Measurements from ENCODE around the gene KLHL28.
"Not testable (repeated sequence)": the region's sequence is repeated elsewhere in the genome, so short reads cannot be mapped to it uniquely, and the experiment has no call there.

The KLHL28 gene

DNA sequence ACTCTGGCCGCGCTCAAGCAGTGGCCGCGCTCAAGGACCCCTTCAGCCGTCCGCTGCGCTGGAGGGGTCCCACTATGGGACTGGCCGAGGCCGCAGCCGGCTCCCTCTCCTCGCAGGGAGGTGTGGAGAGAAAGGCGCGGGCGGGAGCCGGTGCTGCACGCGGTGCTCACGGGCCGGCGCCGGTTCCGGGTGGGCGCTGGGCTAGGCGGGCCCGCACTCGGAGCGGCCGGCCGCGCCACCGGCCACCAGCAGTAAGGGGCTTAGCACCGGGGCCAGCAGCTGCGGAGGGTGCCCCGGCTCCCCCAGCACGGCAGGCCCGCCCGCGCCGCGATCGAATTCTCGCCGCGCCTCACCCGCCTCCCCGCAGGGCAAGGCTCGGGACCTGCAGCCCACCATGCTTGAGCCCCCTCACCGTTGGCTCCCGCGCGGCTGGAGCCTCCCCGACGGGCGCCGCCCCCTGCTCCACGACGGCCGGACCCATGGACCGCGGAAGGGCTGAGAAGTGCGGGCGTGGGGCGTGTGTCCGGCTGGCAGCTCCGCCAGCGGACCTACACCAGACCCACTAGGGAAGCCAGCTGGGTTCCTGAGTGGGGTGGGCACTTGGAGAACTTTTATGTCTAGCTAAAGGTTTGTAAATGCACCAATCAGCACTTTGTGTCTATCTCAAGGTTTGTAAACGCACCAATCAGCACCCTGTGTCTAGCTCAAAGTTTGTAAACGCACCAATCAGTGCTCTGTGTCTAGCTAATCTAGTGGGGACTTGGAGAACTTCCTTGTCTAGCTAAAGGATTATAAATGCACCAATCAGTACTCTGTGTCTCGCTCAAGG is 49.5 kb downstream of the KLHL28 start:
- H3K4me3 ChIP-seq (ENCODE audit: low read length) = no peak overlapping the region

DNA sequence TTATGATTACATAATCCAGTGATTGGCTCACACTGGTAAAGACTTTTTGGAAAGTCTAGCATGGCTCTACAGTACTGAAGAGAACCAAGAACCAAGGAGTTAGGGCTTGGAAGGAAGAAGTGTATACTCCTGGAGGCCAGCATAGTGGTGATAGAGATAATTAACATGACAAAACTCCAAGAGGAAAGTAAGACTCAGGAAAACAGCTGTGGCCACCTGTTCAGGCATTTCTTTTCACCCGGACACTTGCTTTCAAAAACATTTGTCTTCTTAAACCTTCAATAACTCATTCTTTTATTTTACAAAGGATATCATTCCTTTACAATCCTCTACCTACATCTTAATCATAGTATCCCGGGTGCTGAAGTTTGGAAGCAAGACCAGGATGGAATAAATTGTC is 50.9 kb downstream of the KLHL28 start:
- no peak for DNase-seq (ENCODE audit: low read depth, low spot score)
- no peak overlapping the region for H3K4me3 ChIP-seq (ENCODE audit: low read length)

More for the DNA sequence above, 49.5 kb downstream of the KLHL28 start:
- no peak for DNase-seq (ENCODE audit: low read depth, low spot score)

GRCh38 chr14:44901696-44902095 is 60.1 kb downstream of the KLHL28 start:
- DNase-seq (ENCODE audit: low read depth, low spot score) = no peak
- H3K4me3 ChIP-seq (ENCODE audit: low read length) = no peak overlapping the region

- no peak overlapping the region for H3K4me3 ChIP-seq (ENCODE audit: low read length)
- DNase-seq (ENCODE audit: low read depth, low spot score) = no peak
Measured at GRCh38 chr14:44898551-44898950, 63.2 kb downstream of the KLHL28 start.

- peak overlapping the region; percentile 63 for H3K4me3 ChIP-seq (ENCODE audit: low read length)
- no peak for DNase-seq (ENCODE audit: low read depth, low spot score)
Measured at GRCh38 chr14:44897845-44898151, 63.9 kb downstream of the KLHL28 start.

DNA sequence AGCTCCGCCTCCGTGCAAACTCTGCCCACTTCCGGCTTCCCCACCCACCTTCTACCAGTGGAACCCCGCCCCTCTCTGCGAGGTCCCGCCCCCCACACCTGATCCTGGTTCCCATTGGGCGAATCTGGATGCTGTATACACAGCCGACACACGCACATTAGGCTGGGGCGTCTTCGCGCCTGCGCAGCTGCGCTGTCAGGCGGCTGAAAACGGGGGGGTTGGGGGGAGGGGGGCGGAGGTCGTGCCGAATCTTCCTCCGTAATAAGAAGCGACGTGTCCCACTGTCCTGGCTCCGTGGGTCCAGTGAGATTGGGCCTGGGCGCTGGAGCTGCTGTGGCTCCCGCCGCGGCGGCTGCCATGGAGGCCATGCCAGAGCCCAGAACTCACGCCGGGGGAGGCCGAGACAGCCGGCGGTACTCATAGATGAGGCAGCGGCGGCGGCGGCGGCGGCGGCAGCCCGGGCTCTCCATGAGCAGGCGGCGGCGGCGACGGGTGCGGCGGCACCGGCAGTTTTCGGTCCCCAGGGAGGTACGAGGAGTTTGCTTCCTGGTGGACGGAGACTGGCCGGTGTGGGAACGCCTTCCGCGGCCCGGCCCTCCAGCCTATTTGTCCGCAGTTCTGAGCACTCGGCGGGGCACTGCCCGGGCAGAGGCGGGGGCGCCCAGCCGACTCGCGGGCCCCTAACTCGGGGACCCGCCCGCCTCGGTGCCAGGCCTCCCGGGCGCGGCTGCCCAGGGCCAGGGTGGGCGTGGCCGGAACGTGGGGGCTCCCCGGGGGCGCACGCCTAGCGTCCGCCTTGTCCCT is 64.5 kb downstream of the KLHL28 start:
- peak overlapping the region; percentile 63 for H3K4me3 ChIP-seq (ENCODE audit: low read length)
- DNase-seq (ENCODE audit: low read depth, low spot score) = peak; percentile 93

DNA sequence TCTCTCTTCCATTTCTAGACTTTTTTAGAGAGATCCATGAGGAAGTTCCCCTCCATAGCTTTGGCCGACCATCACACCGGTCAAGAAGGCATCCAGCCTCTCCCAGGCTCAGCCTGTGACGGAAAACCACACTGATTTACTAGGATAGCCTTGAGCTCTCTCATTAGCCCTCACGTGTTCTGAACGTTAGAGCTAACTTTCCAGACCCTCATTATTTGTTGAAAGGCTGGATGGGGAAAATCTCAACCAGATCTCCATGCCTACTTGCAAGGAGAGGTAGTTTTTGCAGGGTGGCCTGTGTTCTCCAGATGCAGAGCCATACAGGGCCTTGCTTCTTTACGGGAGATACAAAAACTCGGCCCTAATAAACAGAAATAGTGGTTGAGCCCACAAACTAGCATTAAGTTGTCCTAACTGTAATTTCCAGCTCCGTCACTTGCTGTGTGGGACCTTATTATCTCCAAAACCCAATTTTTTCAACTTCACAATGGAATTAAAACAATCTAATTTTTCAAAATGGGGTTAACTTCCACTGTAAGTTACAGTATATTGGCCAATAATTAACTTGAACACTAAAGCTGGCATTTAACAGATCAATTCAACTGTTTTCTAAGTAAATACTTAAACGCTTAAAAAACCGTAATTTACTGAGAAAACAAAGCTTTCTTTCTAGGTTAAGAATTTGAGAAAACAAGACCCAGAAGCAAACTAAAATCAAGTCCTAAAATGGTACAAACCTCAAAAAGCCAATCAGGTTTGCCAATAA is 65.3 kb downstream of the KLHL28 start:
- no peak for DNase-seq (ENCODE audit: low read depth, low spot score)
- H3K4me3 ChIP-seq (ENCODE audit: low read length) = peak overlapping the region; percentile 63

- H3K4me3 ChIP-seq (ENCODE audit: low read length) = no peak overlapping the region
- no peak for DNase-seq (ENCODE audit: low read depth, low spot score)
Measured at GRCh38 chr14:44895716-44896115, 66.0 kb downstream of the KLHL28 start.

GRCh38 chr14:44893535-44893934 is 68.2 kb downstream of the KLHL28 start:
- DNase-seq (ENCODE audit: low read depth, low spot score) = no peak
- H3K4me3 ChIP-seq (ENCODE audit: low read length) = no peak overlapping the region

- not testable (repeated sequence) for H3K4me3 ChIP-seq (ENCODE audit: low read length)
Measured at GRCh38 chr14:44891726-44892372, 69.9 kb downstream of the KLHL28 start.

GRCh38 chr14:44889595-44890471 is 71.9 kb downstream of the KLHL28 start:
- H3K4me3 ChIP-seq (ENCODE audit: low read length) = no peak overlapping the region
- DNase-seq (ENCODE audit: low read depth, low spot score) = no peak

More at GRCh38 chr14:44891726-44892372, 69.9 kb downstream of the KLHL28 start:
- not testable (repeated sequence) for DNase-seq (ENCODE audit: low read depth, low spot score)

DNA sequence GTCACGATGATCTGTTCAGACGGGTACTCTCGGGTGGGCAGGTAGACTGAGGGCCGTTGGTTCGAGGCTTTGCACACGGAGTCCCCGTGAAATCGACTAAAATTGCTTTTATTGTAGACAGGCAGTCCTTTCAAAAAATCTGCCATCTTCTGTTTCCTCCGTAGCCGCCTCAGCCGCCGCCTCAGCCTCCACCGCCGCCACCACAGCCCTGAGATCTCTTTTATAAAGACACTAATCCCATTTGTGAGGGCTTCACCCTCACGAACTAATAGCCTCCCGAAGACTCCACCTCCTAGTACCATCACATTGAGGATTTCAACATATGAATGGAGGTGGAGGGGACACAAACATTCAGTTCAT is 74.2 kb downstream of the KLHL28 start:
- DNase-seq (ENCODE audit: low read depth, low spot score) = no peak
- H3K4me3 ChIP-seq (ENCODE audit: low read length) = no peak overlapping the region

DNA sequence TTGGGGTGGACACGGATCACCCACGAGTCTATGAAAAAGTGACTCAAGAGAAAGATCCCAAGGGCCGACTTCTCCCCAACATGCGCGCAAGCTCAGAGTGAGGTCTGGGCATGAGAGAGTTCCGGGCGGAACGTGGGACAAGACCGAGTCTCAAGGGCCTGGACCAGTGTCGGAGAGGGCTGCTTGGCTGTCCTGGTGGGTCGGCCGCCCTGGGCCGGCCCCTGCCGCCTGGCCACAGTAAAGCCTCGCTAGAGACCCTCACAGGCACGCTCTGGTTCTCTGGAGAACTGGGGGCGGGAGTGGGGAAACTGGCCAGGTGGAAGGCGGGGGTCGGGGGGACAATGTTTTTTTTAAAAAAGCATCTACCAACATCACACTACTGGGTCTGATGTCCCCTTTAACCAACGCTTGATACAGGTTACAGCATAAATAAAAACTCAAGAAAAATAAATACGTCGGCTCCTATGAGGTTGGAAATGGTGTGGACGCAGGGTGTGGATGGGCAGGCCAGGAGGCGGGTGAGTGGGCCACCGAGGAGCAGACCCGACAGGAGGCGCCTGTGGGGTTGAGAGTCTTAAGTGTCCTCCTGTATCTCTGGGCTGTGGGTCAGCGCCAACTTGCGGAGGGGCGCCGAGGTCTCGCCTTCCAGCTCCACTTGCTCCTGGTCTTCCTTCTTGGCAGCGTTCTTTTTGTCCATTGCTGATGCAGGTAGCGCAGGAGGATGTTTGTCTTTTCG is 74.7 kb downstream of the KLHL28 start:
- DNase-seq (ENCODE audit: low read depth, low spot score) = no peak
- H3K4me3 ChIP-seq (ENCODE audit: low read length) = no peak overlapping the region

DNA sequence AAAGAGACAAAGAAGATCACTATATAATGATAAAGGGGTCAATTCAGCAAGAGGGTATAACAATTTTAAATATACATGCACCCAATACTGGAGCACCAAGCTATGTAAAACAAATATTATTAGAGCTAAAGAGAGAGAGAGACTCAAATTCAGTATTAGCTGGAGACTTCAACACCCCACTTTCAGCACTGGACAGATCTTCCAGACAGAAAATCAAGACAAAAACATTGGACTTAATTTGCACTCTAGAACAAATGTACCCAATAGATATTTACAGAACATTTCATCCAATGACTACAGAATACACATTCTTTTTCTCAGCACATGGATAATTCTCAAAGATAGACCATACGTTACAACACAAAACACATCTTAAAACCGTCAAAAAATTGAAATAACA is 81.0 kb downstream of the KLHL28 start:
- H3K4me3 ChIP-seq (ENCODE audit: low read length) = no peak overlapping the region
- no peak for DNase-seq (ENCODE audit: low read depth, low spot score)
